Uterus (tissue), 2 donors: Measurements from ENCODE around the gene PAXIP1.

Source experiments
- POLR2A ChIP-seq, 2 donors: fragments of 450-650 bp; IDR thresholded peaks; one replicate each; pipeline ENCODE4 v1.6.1; 2016; ENCODE audit warnings: antibody characterized with exemption in 2 of 2, mild to moderate bottlenecking in 1 of 2, moderate library complexity in 1 of 2
- TF ChIP-seq, protein P1 (sequence below), 4 experiments: fragments of 200-600 bp in 2 of 4; fragments of 450-650 bp in 2 of 4; sonication (generic) in 2 of 4; IDR thresholded peaks; one replicate each; pipeline ENCODE4 v1.5.1; 2016 to 2019; ENCODE audit warnings: antibody characterized with exemption in 4 of 4, mild to moderate bottlenecking in 2 of 4, moderate library complexity in 1 of 4

GRCh38 chr7:154899862-154900261, 103.1 kb downstream of the PAXIP1 start:
- TF ChIP-seq POLR2A (IDR thresholded peaks at IDR 0.05) = no peak
- TF ChIP-seq, protein P1, sequence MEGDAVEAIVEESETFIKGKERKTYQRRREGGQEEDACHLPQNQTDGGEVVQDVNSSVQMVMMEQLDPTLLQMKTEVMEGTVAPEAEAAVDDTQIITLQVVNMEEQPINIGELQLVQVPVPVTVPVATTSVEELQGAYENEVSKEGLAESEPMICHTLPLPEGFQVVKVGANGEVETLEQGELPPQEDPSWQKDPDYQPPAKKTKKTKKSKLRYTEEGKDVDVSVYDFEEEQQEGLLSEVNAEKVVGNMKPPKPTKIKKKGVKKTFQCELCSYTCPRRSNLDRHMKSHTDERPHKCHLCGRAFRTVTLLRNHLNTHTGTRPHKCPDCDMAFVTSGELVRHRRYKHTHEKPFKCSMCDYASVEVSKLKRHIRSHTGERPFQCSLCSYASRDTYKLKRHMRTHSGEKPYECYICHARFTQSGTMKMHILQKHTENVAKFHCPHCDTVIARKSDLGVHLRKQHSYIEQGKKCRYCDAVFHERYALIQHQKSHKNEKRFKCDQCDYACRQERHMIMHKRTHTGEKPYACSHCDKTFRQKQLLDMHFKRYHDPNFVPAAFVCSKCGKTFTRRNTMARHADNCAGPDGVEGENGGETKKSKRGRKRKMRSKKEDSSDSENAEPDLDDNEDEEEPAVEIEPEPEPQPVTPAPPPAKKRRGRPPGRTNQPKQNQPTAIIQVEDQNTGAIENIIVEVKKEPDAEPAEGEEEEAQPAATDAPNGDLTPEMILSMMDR (IDR thresholded peaks at IDR 0.05) = no peak
